C4-2B (cell line): Measurements from ENCODE around the gene CEP350.

Experiments used
- H3K27ac ChIP-seq: fragments of 450-650 bp; 2 replicates; pipeline ENCODE4 v1.5.1; 2017
- ZFX ChIP-seq: fragments of 450-650 bp; IDR thresholded peaks from 2 replicates; pipeline ENCODE4 v1.6.1; 2017
- TF ChIP-seq, protein P1 (sequence below): fragments of 450-650 bp; conservative IDR thresholded peaks from 2 replicates; pipeline ENCODE4 v1.5.1; 2017; ENCODE audit warnings: mild to moderate bottlenecking

The CEP350 gene

DNA sequence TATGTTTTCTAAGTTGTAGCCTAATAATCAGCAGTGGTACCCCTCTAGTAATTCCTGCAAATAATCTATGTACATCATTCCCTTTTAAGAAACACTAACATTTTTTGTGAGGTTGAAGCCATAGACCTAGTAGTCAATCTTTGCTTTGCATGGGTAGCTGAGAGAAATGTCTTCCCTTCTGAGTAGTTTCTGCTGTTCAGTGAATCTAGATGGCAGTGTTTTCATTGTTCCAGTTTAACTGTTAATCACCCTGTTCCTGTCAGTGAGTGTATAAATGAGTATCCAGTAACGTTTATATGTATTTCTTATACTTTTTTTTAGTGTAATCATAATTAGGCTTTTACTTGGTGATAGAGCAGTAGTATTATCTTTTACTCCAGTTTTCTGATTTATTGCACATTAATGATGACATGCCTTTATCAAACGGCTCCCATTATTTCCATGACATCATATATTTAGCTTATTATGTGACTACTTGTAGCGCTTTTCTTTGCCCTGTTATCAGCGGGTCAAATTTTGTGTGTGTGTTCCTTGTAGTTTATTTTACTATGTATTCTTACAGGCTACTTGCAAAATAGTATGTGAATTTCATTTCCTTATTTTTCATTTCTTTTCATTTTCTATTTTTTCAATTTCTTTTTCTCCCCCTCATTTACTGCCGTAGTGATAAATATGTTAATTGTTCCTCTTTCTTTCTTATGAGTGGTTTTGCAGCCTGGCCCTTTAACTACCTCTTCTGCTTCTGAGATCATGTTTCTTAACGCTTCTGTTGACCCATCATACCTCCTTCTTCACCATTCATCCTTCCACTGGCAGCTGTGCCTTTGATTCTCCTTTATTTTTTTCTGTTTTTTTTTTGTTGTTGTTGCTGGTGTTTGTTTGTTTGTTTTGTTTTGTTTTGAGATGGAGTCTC, 18.8 kb downstream of the CEP350 start:
- TF ChIP-seq, protein P1, sequence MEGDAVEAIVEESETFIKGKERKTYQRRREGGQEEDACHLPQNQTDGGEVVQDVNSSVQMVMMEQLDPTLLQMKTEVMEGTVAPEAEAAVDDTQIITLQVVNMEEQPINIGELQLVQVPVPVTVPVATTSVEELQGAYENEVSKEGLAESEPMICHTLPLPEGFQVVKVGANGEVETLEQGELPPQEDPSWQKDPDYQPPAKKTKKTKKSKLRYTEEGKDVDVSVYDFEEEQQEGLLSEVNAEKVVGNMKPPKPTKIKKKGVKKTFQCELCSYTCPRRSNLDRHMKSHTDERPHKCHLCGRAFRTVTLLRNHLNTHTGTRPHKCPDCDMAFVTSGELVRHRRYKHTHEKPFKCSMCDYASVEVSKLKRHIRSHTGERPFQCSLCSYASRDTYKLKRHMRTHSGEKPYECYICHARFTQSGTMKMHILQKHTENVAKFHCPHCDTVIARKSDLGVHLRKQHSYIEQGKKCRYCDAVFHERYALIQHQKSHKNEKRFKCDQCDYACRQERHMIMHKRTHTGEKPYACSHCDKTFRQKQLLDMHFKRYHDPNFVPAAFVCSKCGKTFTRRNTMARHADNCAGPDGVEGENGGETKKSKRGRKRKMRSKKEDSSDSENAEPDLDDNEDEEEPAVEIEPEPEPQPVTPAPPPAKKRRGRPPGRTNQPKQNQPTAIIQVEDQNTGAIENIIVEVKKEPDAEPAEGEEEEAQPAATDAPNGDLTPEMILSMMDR = no peak
- no peak for TF ChIP-seq ZFX

DNA sequence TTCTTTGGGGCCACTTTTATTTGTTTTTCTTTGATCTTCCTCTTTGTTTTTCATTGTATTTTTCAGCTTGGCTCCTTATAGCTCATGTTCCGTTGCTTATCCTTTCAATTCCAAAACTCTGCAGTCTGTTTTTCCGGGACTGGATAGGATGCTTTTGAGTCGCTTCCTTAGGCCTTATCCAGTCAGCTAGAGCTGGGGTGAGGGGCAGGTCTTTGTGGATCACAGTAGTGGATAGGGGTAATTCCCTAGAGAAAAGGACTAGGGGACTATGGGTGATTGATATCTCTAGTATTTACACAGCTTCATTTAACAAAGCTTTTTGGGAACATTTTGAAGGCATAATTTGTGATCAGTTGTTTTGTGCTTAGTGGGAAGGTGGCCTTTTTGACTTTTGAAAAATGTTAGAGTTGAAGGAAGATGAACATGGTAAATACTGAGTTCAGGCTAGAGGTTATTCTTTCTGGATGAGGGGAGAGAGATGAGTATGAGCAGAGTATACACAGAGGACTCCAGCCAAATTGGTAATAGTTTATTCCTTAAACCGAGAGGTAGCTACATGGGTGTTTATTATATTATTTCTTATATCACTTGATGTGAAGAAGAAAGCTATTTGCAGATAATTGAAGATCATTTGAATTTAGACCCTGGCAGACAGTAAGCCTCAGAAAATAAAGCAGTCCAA, 22.5 kb downstream of the CEP350 start:
- TF ChIP-seq ZFX = no peak
- TF ChIP-seq, protein P1 = no peak
- H3K27ac ChIP-seq = no peak overlapping the region

More for the DNA sequence above, 18.8 kb downstream of the CEP350 start:
- H3K27ac ChIP-seq = no peak overlapping the region

DNA sequence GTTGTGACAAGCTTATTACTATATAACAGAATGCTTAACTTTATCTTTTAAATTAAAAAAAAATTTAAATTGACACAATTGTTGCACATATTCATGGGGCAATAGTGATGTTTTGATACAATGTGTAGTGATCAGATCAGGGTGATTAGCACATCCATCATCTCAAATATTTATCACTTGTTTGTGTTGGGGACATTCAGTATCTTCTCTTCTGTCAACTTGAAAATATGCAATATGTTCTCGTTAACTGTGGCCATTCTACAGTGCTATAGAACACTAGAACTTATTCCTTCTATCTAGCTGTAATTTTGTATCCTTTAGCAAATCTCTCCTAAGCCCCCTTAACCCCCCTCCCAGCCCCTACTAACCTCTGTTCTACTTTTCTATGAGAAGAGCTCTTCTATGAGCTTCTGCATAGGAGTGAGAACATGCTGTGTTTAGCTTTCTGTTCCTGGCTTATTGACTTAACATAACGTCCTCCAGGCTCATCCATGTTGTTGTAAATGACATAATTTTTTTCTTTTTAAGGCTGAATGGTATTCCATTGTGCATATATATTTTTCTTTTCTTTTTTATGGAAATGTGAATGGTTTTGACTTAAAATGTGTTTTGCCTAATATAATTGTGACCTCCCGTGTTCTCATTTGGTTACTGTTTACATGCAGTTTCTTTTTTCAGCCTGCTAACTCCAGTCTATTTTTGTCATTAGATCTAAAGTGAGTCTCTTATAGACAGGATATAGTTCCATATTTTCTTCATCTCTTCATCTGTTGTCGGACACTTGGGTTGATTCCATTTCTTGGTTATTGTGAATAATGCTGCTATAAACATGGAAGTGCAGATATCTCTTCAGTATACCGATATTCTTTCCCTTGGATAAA, 23.8 kb downstream of the CEP350 start:
- no peak for TF ChIP-seq ZFX
- TF ChIP-seq, protein P1 = no peak

GRCh38 chr1:179984101-179984500, 29.5 kb downstream of the CEP350 start:
- no peak overlapping the region for H3K27ac ChIP-seq
- no peak for TF ChIP-seq ZFX
- TF ChIP-seq, protein P1 = no peak

More for the DNA sequence above, 23.8 kb downstream of the CEP350 start:
- no peak overlapping the region for H3K27ac ChIP-seq

GRCh38 chr1:179984942-179985341, 30.3 kb downstream of the CEP350 start:
- TF ChIP-seq, protein P1 = no peak
- no peak for TF ChIP-seq ZFX
- no peak overlapping the region for H3K27ac ChIP-seq

- TF ChIP-seq, protein P1 = no peak
- TF ChIP-seq ZFX = no peak
- H3K27ac ChIP-seq = no peak overlapping the region
Observed at GRCh38 chr1:179990847-179991246, 36.2 kb downstream of the CEP350 start.
